ENCODE data around the gene NEK6.

- no peak for TF ChIP-seq TAF1 (IDR thresholded peaks at IDR 0.05; ENCODE audit: borderline replicate concordance, insufficient read depth, low read length)
- TF ChIP-seq, protein P1, sequence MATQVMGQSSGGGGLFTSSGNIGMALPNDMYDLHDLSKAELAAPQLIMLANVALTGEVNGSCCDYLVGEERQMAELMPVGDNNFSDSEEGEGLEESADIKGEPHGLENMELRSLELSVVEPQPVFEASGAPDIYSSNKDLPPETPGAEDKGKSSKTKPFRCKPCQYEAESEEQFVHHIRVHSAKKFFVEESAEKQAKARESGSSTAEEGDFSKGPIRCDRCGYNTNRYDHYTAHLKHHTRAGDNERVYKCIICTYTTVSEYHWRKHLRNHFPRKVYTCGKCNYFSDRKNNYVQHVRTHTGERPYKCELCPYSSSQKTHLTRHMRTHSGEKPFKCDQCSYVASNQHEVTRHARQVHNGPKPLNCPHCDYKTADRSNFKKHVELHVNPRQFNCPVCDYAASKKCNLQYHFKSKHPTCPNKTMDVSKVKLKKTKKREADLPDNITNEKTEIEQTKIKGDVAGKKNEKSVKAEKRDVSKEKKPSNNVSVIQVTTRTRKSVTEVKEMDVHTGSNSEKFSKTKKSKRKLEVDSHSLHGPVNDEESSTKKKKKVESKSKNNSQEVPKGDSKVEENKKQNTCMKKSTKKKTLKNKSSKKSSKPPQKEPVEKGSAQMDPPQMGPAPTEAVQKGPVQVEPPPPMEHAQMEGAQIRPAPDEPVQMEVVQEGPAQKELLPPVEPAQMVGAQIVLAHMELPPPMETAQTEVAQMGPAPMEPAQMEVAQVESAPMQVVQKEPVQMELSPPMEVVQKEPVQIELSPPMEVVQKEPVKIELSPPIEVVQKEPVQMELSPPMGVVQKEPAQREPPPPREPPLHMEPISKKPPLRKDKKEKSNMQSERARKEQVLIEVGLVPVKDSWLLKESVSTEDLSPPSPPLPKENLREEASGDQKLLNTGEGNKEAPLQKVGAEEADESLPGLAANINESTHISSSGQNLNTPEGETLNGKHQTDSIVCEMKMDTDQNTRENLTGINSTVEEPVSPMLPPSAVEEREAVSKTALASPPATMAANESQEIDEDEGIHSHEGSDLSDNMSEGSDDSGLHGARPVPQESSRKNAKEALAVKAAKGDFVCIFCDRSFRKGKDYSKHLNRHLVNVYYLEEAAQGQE (IDR thresholded peaks at IDR 0.05; ENCODE audit: insufficient read depth in 1 of 2, low read depth in 2 of 2, low read length in 2 of 2) = no peak
Observed at GRCh38 chr9:124399968-124400940, 142.5 kb downstream of the NEK6 start.

Measured in PFSK-1 (cell line).